Mucosa of gallbladder (tissue), 1 donor: ENCODE measurements around the gene BRD2. TPM values are rescaled to one million over a fixed set of nuclear protein-coding genes. Genes with fewer than 3 reads are reported as not detected.

Experiments used
- DNase-seq: peaks from one replicate; pipeline ENCODE4 v3.0.0-alpha.2; 2020; ENCODE audit warnings: low spot score
- total RNA-seq: library from RNA; stranded (reverse); gene quantifications from one replicate; pipeline ENCODE4 v1.2.1, GENCODE V29; 2021
- donor health status: DM: no; HTN: no; CAD: no.

BRD2 gene
- total RNA-seq, 1 donor from 2014 or later: 150 TPM

DNA sequence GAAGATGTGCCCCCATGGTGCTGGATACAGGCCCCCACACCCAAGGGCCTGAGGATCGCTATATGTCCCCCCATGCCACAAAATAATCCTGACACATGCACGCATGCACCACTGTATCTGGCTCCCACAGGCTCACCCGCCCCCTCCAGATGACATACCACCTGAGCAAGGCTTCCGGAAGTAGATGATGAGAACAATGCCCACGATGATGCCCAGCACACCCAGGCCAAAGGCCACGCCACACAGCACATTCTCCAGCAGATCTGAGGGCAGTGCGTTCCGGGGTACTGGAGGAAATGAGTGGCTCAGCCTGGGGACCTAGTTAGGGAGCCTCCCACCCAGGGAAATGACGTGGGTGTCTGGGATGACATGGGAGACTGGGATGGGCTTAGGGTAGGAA is 19.3 kb upstream of the BRD2 start:
- no peak for DNase-seq

- DNase-seq: no peak
Measured at GRCh38 chr6:32950010-32950409, 18.4 kb upstream of the BRD2 start.

DNA sequence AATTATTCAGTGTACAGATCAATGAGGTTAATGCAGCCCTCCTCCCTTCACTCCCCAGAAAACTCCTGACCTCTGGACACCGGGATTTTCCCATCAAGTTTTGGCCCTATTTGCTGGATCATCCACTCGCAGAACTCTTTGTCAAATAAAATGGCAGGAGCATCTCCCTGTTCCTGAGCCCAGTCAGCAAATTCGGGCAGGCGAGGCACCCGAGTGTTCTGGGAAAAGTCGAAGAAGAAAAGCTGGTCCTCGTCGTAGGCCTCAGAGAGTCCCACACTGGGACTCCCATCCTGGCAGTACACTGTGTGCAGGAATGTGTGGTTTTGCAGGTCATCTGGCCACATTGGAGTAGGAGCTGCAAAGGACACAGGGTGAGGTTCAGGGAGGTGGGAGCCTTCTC is 17.9 kb upstream of the BRD2 start:
- no peak for DNase-seq

GRCh38 chr6:32952817-32953739 is 15.3 kb upstream of the BRD2 start, which contains the start of gene HLA-DMA:
Gene HLA-DMA, minus strand, starts transcription at chr6:32953097. Its CDS starts 61 bp downstream, at chr6:32953036.
- DNase-seq: peak; percentile 95

GRCh38 chr6:32953775-32954174 is 14.6 kb upstream of the BRD2 start:
- DNase-seq: no peak

GRCh38 chr6:32954267-32954666 is 14.1 kb upstream of the BRD2 start:
- DNase-seq: no peak

- no peak for DNase-seq
Measured at GRCh38 chr6:32954986-32955802, 13.2 kb upstream of the BRD2 start.

DNA sequence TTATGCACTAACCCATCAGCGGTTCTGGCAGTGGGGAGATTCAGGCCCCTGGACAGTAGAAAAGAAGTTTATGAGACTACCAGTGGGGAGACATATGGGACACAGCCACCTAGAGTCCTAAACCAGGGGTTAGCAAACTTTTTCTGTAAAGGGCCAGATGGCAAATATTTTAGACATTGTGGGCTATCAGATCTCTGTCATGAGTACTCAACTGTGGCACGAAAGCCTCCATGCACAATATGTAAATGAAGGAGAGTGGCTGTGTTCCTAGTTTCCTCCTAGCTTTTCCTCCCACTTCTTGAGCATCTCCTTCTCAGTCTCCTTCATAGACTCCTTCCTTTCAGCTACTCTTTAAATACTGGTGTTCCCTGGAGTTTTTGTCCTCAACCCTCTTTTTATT is 12.2 kb upstream of the BRD2 start:
- DNase-seq: no peak

DNA sequence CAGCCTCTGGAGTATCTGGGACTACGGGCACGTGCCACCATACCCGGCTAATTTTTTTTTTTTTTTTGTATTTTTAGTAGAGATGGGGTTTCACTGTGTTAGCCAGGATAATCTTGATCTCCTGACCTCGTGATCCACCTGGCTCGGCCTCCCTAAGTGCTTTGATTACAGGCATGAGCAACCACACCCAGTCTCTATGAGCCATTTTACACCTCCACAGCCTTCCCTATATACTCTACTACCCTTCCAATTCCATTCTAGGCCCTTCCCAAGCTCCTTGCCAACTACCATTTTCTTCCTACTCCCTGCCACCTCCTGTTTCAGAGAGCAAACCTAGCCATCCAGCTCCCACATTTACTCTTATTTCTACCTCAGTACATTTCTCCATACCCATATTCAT is 7.8 kb upstream of the BRD2 start:
- no peak for DNase-seq

- DNase-seq: no peak
Measured at GRCh38 chr6:32962213-32962826, 6.1 kb upstream of the BRD2 start.

- DNase-seq: no peak
Measured at GRCh38 chr6:32963866-32964265, 4.5 kb upstream of the BRD2 start.

- no peak for DNase-seq
Measured at GRCh38 chr6:32964776-32965175, 3.6 kb upstream of the BRD2 start.

DNA sequence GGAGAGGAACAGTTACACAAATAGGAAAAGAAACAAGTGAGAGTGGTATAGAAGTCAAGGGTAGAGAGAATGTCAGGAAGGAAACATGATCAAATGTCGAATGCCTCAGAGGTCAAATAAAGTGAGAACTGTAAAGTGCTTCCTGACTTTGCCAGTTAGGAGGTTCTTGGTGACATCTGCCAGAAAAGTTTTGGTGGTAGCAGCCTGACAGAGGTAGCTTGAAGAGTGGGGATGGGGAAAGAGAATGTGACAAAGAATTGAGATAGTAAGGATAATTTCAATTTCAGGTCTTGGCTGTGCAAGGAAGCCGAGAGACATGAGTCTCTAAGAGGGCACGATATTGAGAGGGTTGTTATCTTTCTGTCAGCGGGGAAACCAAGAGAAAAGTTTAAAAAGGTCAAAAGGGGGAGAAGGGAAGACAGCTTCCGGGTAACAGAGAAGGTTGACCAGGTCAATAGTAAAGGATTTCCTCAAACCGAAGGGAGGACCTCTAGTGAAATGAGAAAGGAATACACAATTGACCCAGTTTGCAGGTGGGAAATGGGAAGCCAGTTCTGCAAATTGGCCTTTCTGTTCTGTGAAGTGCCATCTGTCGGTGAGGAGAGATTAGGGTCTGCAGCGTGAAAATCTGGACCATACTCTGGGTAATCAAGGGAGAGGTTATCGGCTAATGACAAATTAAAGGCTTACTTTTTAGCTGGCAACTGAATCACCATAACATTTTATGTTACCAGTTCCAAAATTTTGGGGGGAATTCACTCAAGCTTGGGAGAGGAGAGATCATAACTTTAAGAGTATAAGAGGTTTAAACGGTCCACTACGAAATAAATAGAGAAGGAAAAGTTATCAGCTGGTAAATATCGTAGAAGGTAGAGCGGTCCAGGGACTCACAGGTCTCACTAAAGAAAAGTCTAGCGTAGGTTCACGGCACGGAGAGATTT is 973 bp upstream of the BRD2 start:
- DNase-seq: peak; percentile 26

- peak; percentile 52 for DNase-seq
Measured at GRCh38 chr6:32968867-32969684, 682 bp downstream of the BRD2 start.

DNA sequence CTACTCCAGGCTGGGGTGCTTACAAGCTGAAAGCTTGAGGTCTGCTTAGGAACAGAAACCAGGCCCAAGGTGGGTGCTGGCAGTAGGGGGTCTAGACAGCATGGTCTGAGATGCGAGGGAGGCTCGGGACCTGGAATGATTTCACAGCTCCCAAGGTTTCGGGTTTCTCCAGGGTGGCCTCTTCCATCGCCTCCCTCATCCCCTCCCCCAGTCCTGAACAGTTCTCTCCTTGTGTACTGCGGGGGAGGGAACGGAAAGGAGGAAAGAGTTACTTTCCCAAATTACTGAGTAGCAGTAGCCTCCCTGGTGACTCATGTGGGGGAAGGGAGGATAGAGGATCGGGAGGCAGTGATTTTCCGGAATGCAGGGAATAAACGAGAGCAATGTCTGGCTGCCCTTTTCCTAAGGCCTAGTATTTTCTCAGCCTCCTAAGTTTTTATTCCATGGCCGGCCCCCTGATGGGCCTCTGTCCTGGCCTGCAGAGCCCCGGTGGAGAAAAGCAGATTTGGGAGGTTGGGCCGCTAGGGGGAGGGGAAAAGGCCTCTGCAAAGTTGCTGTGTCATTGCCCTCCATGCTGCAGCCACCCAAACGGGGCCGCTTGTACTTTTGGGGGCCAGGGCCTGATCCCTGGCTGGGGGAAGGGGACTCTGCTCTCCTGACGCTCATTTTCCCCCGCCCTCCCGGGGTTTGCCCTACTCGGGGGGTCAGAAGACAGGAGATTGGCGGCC is 1.5 kb downstream of the BRD2 start:
- peak; percentile 62 for DNase-seq

DNA sequence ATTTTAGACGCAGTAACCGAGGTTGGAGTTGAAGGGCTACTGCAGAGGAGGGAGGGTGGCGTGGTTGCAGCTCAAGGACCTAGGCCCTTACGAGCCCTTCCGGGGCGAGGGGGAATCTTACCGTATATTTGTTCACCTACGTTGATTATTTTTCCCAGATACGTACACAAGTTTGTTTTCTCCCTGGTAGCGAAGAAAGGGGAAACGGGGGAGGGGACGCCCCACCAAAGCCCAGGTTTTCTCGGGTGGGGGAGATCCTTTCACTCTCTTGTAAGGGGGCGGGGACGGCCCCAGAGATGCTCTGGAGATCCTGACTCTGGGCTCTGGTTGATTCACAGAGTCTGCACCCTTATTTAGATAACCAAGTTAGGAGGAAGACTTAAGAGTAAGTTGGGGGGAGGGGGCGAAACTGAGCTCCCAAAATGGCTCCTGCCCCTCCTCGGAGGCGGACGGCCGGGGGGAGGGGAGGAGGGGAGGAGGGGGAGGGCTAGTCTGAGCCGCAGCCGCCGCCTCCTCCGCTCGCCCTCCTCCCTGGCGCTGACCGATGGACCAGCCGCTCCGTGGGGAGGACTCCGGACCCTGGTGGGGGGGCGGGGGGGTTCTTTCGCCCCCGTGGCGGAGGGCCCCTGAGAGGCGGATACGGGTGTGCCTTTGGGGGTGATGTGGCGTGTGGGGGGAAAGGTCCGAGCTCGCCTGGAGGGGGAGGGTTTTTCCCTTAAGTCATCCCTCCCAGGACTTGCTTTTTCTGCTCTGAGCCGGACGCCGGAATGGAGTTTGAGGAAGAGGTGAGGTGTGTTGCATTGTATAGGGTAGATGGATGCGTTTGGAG is 2.2 kb downstream of the BRD2 start:
- peak; percentile 88 for DNase-seq

- DNase-seq: no peak
Measured at GRCh38 chr6:32971242-32971580, 2.8 kb downstream of the BRD2 start.

DNA sequence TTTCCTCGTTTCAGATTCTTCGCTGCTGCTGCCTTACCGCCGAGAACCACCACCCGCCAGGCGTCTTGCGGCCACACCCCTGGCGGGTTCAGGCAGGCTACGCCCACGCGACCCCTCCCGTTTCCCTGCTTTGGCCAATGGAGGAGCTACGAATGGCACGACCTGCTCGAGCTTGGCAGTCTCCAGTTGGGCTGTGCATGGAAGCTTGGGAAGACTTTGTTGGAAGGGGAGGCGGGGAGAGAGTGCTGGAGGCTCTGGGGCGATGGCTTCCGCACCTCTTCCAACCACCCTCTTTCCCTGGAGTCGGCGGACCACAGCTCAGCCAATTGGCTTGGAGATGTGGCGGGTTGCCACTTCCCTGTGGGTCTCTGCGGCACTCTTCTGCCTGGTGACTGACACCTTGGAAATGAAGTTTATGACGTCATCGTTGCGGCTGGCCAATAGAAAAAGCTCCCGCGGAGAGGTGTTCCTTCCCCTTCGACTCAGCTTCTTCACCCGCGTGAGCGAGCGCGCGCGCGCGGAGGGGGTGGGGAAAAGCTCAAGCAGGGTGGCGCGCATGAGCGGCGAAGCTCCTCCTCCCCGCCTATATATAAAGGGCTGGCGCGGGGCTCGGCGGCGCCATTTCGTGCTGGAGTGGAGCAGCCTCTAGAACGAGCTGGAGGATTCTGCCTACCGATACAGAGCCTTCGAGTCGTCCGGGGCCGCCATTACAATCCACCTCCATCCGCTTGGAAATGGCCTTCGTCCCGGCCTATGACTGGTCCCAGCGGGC is 3.4 kb downstream of the BRD2 start:
- peak; percentile 100 for DNase-seq
